DMS79 treated with DMSO at 0.1 percent for 48 hours (cell line): ENCODE measurements around the gene WWC1.
A peak's percentile ranks its signal among the peaks of the same experiment; 100 is the strongest.

ENCODE experiments used
- DNase-seq: peaks from one replicate; lab custom pipeline; 2025; lab: John Stamatoyannopoulos, UW

Gene WWC1

GRCh38 chr5:168443950-168444700 is 152.7 kb downstream of the WWC1 start:
- DNase-seq, result no peak

- DNase-seq, result no peak
These were observed 155.7 kb downstream of the WWC1 start for GRCh38 chr5:168446983-168447619.

- DNase-seq, result no peak
These were observed 156.4 kb downstream of the WWC1 start for GRCh38 chr5:168447808-168448207.

GRCh38 chr5:168449166-168449565 is 157.7 kb downstream of the WWC1 start:
- DNase-seq, result no peak

DNA sequence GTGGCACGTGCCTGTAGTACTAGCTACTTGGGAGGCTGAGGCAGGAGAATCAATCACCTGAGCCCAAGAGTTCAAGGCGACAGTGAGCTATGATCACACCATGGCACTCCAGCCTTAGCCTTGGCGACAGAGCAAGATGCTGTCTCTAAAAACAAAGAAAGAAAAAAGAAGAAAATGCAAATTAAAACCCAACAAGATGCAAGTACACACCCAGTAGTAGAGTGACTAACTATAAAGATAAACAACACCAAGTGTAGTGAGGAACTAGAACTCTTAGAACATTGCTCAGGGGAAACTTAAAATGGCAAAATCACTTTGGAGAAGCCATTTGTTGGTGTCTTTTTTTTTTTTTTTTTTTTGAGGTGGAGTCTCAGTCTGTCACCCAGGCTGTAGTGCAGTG is 160.1 kb downstream of the WWC1 start:
- DNase-seq, result no peak

GRCh38 chr5:168455201-168455600 is 163.8 kb downstream of the WWC1 start:
- DNase-seq, result no peak

DNA sequence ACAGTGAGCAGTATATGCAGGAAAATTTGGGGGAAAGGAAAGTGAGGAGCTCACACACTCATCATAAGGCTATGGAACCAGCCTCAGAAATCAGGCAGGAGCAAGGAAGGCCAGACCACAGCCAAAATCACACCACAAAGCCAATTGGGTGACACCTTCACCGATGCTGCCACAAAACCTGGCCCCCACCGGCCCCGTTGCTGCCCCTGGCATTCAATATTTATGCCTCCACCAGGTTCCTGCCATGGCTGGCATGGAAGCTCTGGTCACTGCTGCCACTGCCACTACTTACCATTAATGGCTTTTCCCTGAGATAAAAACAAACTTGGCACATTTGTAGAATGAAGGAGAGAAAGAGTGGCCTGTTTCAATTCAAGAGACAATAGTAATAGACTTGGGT is 166.1 kb downstream of the WWC1 start:
- no peak for DNase-seq

GRCh38 chr5:168460606-168461005 is 169.2 kb downstream of the WWC1 start:
- DNase-seq, result no peak

- DNase-seq, result no peak
These were observed 171.6 kb downstream of the WWC1 start for GRCh38 chr5:168463081-168463480.

GRCh38 chr5:168464214-168464613 is 172.8 kb downstream of the WWC1 start:
- no peak for DNase-seq

DNA sequence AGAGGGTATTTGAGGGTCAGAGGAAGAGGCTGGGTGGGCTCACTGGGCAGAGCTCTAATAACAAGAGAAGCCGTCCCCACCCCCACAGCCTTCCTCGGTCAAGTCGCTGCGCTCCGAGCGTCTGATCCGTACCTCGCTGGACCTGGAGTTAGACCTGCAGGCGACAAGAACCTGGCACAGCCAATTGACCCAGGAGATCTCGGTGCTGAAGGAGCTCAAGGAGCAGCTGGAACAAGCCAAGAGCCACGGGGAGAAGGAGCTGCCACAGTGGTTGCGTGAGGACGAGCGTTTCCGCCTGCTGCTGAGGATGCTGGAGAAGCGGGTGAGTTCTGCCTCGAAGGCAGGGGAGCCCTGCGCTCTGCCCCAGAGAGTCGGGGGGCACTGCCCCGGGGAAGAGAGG is 173.2 kb downstream of the WWC1 start:
- no peak for DNase-seq

GRCh38 chr5:168467755-168468330 is 176.4 kb downstream of the WWC1 start:
- no peak for DNase-seq

DNA sequence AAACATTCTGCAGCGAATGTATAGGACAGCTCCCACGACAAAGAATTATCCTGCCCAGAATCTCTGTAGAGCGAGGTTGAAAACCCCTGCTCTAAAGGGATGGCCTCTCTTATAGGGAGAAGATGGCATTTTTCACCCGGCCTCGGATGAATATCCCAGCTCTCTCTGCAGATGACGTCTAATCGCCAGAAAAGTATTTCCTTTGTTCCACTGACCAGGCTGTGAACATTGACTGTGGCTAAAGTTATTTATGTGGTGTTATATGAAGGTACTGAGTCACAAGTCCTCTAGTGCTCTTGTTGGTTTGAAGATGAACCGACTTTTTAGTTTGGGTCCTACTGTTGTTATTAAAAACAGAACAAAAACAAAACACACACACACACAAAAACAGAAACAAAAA is 177.4 kb downstream of the WWC1 start:
- no peak for DNase-seq

DNA sequence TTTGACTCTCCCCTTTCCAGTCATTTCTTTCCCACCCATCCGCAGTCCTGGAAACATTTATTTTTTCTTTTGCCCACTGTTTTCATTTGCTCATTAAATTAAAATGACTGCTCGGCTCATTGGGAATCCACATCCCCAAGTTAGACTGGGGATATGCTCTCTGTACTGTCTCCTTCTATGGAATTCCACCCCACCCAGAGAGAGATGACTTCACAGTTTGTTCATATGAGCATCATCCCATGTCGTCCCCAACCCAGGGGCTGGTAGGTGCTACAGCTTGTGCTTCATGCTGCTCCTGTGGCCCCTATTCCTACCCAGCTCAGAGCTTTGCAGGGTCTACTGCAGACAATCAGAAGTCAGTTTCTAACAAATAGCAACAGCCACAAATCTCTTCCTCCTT is 178.4 kb downstream of the WWC1 start:
- no peak for DNase-seq

GRCh38 chr5:168471785-168472184 is 180.3 kb downstream of the WWC1 start:
- DNase-seq, result no peak

DNA sequence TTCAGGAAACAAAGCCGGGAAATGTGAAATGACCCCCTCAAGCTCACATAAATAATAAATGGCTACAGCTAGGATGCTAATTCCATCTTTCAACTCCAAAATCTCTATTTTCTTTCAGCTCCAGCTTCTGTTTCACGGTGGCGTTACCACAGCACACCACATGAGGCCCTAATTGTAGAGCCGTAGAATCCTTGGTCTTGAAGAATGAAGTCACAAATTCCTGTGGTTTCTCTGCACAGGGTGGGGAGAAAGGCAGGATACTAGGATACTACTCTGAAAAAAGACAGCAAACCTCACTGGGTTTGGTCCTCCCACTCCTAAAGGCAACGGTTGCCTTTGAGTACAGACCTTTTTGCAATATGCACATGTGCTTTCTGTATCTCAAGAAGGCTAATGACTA is 180.9 kb downstream of the WWC1 start:
- DNase-seq, result no peak

DNA sequence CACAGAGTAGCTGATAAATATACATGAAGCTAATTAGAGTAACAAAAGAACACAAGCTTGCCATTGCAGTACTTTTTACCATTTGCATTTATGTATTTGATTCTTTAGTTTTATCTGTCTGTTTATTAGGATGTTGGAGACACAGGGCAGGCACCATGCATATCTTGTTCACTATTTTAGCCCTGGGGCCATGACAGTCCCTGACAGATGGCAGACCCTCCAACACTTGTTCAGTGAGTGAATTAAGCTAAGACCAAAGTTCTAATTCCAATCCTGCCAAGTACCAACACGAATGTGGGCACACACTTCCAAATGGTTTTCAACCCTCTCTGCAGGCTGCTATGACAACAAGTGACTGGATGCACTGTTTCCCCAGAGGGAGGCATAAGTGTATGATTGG is 182.9 kb downstream of the WWC1 start:
- DNase-seq, result no peak

- no peak for DNase-seq
These were observed 185.6 kb downstream of the WWC1 start for GRCh38 chr5:168477060-168477459.

GRCh38 chr5:168479166-168479565 is 187.7 kb downstream of the WWC1 start:
- DNase-seq, result no peak

GRCh38 chr5:168480601-168481000 is 189.2 kb downstream of the WWC1 start:
- DNase-seq, result no peak

GRCh38 chr5:168481330-168481788 is 189.9 kb downstream of the WWC1 start:
- DNase-seq, result no peak

DNA sequence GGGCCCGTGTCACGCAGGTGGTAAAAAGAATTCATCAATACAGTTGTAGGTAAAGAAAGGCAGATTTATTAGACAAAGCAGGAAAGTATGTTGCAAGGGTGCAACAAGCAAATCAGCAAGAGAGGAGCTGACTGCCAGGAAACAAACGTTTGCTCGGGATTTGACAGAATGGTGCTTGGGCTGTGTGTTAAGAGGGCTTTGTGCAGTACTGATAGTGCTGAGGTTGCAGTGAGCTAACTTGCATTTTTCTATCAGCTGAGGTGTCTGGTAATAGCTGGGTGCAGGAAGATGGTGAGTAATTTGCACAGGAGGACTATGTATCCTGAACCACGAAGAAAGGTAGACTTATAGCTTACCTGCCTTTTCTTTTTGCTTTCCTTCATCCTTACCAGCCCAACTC is 190.9 kb downstream of the WWC1 start:
- no peak for DNase-seq

DNA sequence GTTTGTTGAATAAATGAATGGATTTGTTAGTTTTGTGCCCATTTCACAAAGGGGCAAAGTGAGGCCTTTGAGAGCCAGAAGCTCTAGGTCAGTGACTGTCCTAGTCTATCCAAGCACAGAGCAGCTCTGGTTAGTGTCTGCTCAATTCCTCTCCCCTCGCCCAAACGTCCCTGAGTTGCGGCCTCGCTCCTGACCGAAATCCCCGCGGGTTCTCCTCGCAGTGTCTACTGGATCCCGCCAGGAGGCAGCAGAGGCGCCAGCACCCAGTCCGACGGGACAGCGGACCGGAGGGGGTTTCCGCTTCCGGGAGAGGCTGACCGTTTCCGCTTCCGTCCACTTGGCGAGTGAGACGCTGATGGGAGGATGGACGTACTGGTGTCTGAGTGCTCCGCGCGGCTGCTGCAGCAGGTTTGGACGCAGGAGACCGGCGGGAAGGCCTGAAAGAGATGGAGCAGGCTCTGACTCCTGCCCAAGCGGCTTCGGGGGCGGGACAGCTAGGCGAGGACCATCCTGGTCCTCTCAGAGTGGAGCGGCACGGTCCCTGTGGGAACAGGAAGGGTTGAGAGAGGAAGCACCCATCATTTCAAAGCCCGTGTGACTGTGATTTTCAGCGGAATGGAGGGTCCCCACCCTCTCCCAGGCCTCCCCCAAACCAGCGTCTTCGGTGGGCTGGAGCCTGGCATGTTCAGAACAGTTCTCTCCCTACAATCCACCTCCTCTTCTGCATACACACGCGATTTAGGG is 194.9 kb downstream of the WWC1 start, which contains the start of gene RARS1:
Gene RARS1, plus strand, starts transcription at position 336 of the 744 bp plus-strand sequence. Its CDS starts 28 bp downstream, at position 364.
- DNase-seq, result peak; percentile 63
